HepG2 (cell line): ENCODE measurements around the gene STK11. TPM values are rescaled to one million over a fixed set of nuclear protein-coding genes. Genes with fewer than 3 reads are reported as not detected.

Experiments
- ELF4 ChIP-seq: sonication (generic); formaldehyde crosslinking; IDR thresholded peaks from 2 replicates; pipeline ENCODE4 v1.5.0; 2020; ENCODE audit warnings: missing genetic modification reagents, mild to moderate bottlenecking, moderate library complexity, borderline replicate concordance
- JUN ChIP-seq: sonication (generic); formaldehyde crosslinking; IDR thresholded peaks from 2 replicates; pipeline ENCODE4 v1.4.0; 2020; ENCODE audit warnings: mild to moderate bottlenecking, missing genetic modification reagents
- KDM4B ChIP-seq: sonication (generic); formaldehyde crosslinking; IDR thresholded peaks from 2 replicates; pipeline ENCODE4 v1.4.0; 2020; ENCODE audit warnings: missing genetic modification reagents
- PLRG1 ChIP-seq: fragments of 450-650 bp; conservative IDR thresholded peaks from 2 replicates; pipeline ENCODE4 v1.6.1; 2016
- PTBP1 ChIP-seq: fragments of 200-400 bp; formaldehyde crosslinking; IDR thresholded peaks from 2 replicates; pipeline ENCODE4 v1.6.1; 2018; ENCODE audit warnings: low read length, low read depth; ENCODE audit not compliant: poor library complexity, severe bottlenecking
- SIX4 ChIP-seq: sonication (generic); formaldehyde crosslinking; IDR thresholded peaks from 2 replicates; pipeline ENCODE4 v1.4.0; 2020; ENCODE audit warnings: missing genetic modification reagents
- SMAD3 ChIP-seq: sonication (generic); formaldehyde crosslinking; IDR thresholded peaks from 2 replicates; pipeline ENCODE4 v1.4.0; 2020; ENCODE audit warnings: missing genetic modification reagents
- SOX5 ChIP-seq: IDR thresholded peaks from 2 replicates; pipeline ENCODE4 v1.6.1; 2016; ENCODE audit warnings: borderline replicate concordance
- U2AF1 ChIP-seq: fragments of 200-400 bp; formaldehyde crosslinking; optimal IDR thresholded peaks from 2 replicates; pipeline ENCODE3; 2017; ENCODE audit warnings: mild to moderate bottlenecking, low read depth, low read length
- ZEB1 ChIP-seq: IDR thresholded peaks from 2 replicates; pipeline ENCODE4 v1.6.1; 2012; ENCODE audit warnings: mild to moderate bottlenecking, low read depth, inconsistent platforms; ENCODE audit not compliant: insufficient replicate concordance
- ZNF124 ChIP-seq: sonication (generic); formaldehyde crosslinking; IDR thresholded peaks from 2 replicates; pipeline ENCODE4 v1.4.0; 2020; ENCODE audit warnings: missing genetic modification reagents
- ZNF337 ChIP-seq: sonication (generic); formaldehyde crosslinking; IDR thresholded peaks from 2 replicates; pipeline ENCODE4 v1.5.1; 2020; ENCODE audit warnings: missing genetic modification reagents, low read depth, mild to moderate bottlenecking, borderline replicate concordance
- ZNF563 ChIP-seq: sonication (generic); formaldehyde crosslinking; IDR thresholded peaks from 2 replicates; pipeline ENCODE4 v1.8.0; 2022; ENCODE audit warnings: mild to moderate bottlenecking, moderate library complexity, missing genetic modification reagents
- polyA plus RNA-seq, 8 experiments: library from polyadenylated mRNA; depleted of rRNA in 3 of 8; stranded (reverse) in 7 of 8; unstranded in 1 of 8; fragments of >200 nt; fragmentation: Illumina TruSeq in 4 of 8; extraction: Trizol in 4 of 8; gene quantifications; 2 replicates each; pipeline versions ENCODE4 v1.2.1 to v1.2.3, GENCODE V29; 2011 to 2016; ENCODE audit warnings: low read depth in 4 of 8, missing spikeins in 1 of 8, mixed read lengths in 1 of 8; ENCODE audit not compliant: insufficient read depth in 1 of 8
- total RNA-seq, 5 experiments: library from RNA; depleted of rRNA; stranded (reverse); fragments of >200 nt; fragmentation: Illumina TruSeq; extraction: Trizol; gene quantifications; 2 replicates each; pipeline ENCODE4 v1.2.3, GENCODE V29; 2016; ENCODE audit warnings: low read depth in 1 of 5
- TF ChIP-seq, protein P1 (sequence below): sonication (generic); formaldehyde crosslinking; IDR thresholded peaks from 2 replicates; pipeline ENCODE4 v1.4.0; 2020; ENCODE audit warnings: mild to moderate bottlenecking, missing genetic modification reagents, borderline replicate concordance
- TF ChIP-seq, protein P2 (sequence below): sonication (generic); formaldehyde crosslinking; conservative IDR thresholded peaks from 2 replicates; pipeline ENCODE4 v1.4.0; 2020; ENCODE audit warnings: missing genetic modification reagents
- TF ChIP-seq, protein P3 (sequence below): sonication (generic); formaldehyde crosslinking; IDR thresholded peaks from 2 replicates; pipeline ENCODE4 v1.5.1; 2020; ENCODE audit warnings: missing genetic modification reagents, mild to moderate bottlenecking, borderline replicate concordance
- TF ChIP-seq, protein P4 (sequence below): sonication (generic); formaldehyde crosslinking; IDR thresholded peaks from 2 replicates; pipeline ENCODE4 v1.5.1; 2020; ENCODE audit warnings: missing genetic modification reagents, mild to moderate bottlenecking, borderline replicate concordance

STK11 gene
- total and polyA plus RNA-seq, 2 of the 13 experiments (the other 11 are each of a cell fraction or from before 2014, with no cell fraction given): 27.5 to 43.6 TPM

DNA sequence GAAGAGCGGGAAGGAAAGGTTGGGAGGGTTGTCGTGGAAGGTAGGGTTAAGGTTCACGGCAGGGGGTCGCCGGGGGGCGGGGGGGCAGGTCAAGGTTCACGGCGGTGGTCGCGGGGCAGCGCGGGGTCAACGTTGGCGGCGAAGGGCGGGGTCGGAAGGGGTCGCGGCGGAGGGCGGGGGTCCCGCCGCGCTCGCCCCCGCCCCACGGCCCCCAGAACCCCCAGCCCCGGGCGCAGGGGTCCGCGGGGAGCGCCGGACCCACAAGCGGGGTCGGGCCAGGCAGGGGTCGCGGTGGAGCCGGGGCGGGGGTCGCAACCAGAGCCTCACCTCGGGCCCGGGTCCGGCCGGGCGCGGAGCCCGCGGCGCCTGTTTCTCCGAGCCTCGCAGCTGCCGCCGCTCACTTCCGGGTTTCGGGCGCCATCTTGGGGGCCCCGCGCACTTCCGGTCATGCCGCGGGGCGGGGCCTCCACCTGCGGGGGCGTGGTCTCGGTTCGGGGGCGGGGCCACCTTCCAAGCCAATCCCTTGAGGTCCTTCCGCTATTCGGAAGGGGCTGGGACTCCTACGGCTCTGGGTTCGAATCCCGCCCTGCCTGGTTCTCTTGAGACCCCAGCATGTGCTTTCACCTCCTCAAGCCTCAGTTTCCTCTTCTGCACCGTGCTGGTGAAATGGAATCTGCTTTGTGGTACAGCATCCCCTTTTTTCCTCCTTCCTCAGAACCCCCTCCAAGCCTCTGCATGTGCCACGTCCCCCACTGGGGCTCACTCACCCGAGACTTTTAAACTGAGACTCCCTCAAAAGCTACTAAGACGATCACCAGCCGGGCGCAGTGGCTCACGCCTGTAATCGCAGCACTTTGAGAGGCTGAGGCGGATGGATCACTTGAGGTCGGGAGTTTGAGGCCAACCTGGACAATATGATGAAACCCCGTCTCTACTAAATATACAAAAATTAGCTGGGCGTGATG is 31.5 kb upstream of the STK11 start, which contains the start of gene SBNO2 (continued):
- TF ChIP-seq SIX4 (CRISPR knock-in tag) (no peak), ZNF337 (CRISPR knock-in tag) (no peak), PTBP1 (no peak), ELF4 (CRISPR knock-in tag) (peak; percentile 68; the same call in 1 of the 2 replicates), U2AF1 (no peak), SMAD3 (CRISPR knock-in tag) (no peak), KDM4B (no peak), ZNF563 (no peak), SOX5 (CRISPR knock-in tag) (no peak), ZNF124 (CRISPR knock-in tag) (no peak), PLRG1 (no peak), ZEB1 (no peak), JUN (no peak)
- TF ChIP-seq, protein P1, sequence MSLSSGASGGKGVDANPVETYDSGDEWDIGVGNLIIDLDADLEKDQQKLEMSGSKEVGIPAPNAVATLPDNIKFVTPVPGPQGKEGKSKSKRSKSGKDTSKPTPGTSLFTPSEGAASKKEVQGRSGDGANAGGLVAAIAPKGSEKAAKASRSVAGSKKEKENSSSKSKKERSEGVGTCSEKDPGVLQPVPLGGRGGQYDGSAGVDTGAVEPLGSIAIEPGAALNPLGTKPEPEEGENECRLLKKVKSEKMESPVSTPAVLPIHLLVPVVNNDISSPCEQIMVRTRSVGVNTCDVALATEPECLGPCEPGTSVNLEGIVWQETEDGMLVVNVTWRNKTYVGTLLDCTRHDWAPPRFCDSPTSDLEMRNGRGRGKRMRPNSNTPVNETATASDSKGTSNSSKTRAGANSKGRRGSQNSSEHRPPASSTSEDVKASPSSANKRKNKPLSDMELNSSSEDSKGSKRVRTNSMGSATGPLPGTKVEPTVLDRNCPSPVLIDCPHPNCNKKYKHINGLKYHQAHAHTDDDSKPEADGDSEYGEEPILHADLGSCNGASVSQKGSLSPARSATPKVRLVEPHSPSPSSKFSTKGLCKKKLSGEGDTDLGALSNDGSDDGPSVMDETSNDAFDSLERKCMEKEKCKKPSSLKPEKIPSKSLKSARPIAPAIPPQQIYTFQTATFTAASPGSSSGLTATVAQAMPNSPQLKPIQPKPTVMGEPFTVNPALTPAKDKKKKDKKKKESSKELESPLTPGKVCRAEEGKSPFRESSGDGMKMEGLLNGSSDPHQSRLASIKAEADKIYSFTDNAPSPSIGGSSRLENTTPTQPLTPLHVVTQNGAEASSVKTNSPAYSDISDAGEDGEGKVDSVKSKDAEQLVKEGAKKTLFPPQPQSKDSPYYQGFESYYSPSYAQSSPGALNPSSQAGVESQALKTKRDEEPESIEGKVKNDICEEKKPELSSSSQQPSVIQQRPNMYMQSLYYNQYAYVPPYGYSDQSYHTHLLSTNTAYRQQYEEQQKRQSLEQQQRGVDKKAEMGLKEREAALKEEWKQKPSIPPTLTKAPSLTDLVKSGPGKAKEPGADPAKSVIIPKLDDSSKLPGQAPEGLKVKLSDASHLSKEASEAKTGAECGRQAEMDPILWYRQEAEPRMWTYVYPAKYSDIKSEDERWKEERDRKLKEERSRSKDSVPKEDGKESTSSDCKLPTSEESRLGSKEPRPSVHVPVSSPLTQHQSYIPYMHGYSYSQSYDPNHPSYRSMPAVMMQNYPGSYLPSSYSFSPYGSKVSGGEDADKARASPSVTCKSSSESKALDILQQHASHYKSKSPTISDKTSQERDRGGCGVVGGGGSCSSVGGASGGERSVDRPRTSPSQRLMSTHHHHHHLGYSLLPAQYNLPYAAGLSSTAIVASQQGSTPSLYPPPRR (CRISPR knock-in tag): no peak
- TF ChIP-seq, protein P2, sequence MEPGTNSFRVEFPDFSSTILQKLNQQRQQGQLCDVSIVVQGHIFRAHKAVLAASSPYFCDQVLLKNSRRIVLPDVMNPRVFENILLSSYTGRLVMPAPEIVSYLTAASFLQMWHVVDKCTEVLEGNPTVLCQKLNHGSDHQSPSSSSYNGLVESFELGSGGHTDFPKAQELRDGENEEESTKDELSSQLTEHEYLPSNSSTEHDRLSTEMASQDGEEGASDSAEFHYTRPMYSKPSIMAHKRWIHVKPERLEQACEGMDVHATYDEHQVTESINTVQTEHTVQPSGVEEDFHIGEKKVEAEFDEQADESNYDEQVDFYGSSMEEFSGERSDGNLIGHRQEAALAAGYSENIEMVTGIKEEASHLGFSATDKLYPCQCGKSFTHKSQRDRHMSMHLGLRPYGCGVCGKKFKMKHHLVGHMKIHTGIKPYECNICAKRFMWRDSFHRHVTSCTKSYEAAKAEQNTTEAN: no peak
- TF ChIP-seq, protein P3, sequence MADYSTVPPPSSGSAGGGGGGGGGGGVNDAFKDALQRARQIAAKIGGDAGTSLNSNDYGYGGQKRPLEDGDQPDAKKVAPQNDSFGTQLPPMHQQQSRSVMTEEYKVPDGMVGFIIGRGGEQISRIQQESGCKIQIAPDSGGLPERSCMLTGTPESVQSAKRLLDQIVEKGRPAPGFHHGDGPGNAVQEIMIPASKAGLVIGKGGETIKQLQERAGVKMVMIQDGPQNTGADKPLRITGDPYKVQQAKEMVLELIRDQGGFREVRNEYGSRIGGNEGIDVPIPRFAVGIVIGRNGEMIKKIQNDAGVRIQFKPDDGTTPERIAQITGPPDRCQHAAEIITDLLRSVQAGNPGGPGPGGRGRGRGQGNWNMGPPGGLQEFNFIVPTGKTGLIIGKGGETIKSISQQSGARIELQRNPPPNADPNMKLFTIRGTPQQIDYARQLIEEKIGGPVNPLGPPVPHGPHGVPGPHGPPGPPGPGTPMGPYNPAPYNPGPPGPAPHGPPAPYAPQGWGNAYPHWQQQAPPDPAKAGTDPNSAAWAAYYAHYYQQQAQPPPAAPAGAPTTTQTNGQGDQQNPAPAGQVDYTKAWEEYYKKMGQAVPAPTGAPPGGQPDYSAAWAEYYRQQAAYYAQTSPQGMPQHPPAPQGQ (CRISPR knock-in tag): no peak
- TF ChIP-seq, protein P4, sequence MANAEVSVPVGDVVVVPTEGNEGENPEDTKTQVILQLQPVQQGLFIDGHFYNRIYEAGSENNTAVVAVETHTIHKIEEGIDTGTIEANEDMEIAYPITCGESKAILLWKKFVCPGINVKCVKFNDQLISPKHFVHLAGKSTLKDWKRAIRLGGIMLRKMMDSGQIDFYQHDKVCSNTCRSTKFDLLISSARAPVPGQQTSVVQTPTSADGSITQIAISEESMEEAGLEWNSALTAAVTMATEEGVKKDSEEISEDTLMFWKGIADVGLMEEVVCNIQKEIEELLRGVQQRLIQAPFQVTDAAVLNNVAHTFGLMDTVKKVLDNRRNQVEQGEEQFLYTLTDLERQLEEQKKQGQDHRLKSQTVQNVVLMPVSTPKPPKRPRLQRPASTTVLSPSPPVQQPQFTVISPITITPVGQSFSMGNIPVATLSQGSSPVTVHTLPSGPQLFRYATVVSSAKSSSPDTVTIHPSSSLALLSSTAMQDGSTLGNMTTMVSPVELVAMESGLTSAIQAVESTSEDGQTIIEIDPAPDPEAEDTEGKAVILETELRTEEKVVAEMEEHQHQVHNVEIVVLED (CRISPR knock-in tag): 0 out of 2 replicates have a peak, but pooled peaks have one; percentile 43
